T-helper 17 cell (primary cell): Measurements from ENCODE around the gene KSR2. TPM values are rescaled to one million over a fixed set of nuclear protein-coding genes. Genes with fewer than 3 reads are reported as not detected.

Experiments used
- ATAC-seq: fragments of 150-1000 bp; cut with Tn5 transposase; 2 replicates; pipeline ENCODE4 v1.10.0; 2021; ENCODE audit warnings: mild to moderate bottlenecking, moderate library complexity
- DNase-seq, 3 donors: peaks; one replicate each; pipeline versions ENCODE4 v3.0.0 to v3.0.0-alpha.2; 2020 to 2021
- H3K9me3 ChIP-seq: one replicate; pipeline ENCODE4 v1.7.0; 2013; ENCODE audit warnings: low read length, mild to moderate bottlenecking; ENCODE audit not compliant: control insufficient read depth, poor library complexity, severe bottlenecking
- H3K27ac Mint-ChIP-seq: one replicate; pipeline ENCODE4 v1.8.0; 2022; ENCODE audit warnings: mild to moderate bottlenecking, moderate library complexity, mixed read lengths
- H3K27me3 Mint-ChIP-seq: one replicate; pipeline ENCODE4 v1.8.0; 2022; ENCODE audit warnings: mixed read lengths
- H3K36me3 Mint-ChIP-seq: one replicate; pipeline ENCODE4 v1.8.0; 2022; ENCODE audit warnings: low read depth, mixed read lengths
- H3K4me1 Mint-ChIP-seq: one replicate; pipeline ENCODE4 v1.8.0; 2022; ENCODE audit warnings: mild to moderate bottlenecking, mixed read lengths
- H3K4me3 Mint-ChIP-seq: one replicate; pipeline ENCODE4 v1.8.0; 2022; ENCODE audit warnings: mild to moderate bottlenecking, moderate library complexity, mixed read lengths
- total RNA-seq, 4 donors: library from RNA in 2 of 4; stranded (reverse) in 2 of 4; gene quantifications; one replicate each; pipeline ENCODE4 v1.2.3 and lab custom pipeline; 2022 to 2026

The KSR2 gene
- total RNA-seq, 2 donors from 2014 or later: 0.05 to 0.10 TPM

- Mint-ChIP-seq H3K4me3 (no peak overlapping the region), H3K36me3 (no peaks in the 10 kb centered on the region), H3K27me3 (peaks cover 6% of the 10 kb centered on the region), H3K4me1 (no peaks in the 10 kb centered on the region), H3K27ac (no peak overlapping the region)
- H3K9me3 ChIP-seq: no peaks in the 10 kb centered on the region
- ATAC-seq (no peak), DNase-seq (no peak)
These were observed 527.0 kb downstream of the KSR2 start for GRCh38 chr12:117441751-117442150.

- H3K9me3 ChIP-seq: no peaks in the 10 kb centered on the region
- ATAC-seq (no peak), DNase-seq (no peak)
- H3K36me3 Mint-ChIP-seq: no peaks in the 10 kb centered on the region
- H3K27me3 Mint-ChIP-seq: peaks cover 6% of the 10 kb centered on the region
- no peaks in the 10 kb centered on the region for H3K4me1 Mint-ChIP-seq
- no peak overlapping the region for H3K27ac Mint-ChIP-seq
- no peak overlapping the region for H3K4me3 Mint-ChIP-seq
These were observed 528.4 kb downstream of the KSR2 start for GRCh38 chr12:117440384-117440783.

GRCh38 chr12:117439531-117440001 is 529.2 kb downstream of the KSR2 start:
- H3K9me3 ChIP-seq: no peaks in the 10 kb centered on the region
- no peak for DNase-seq
- Mint-ChIP-seq H3K4me1 (no peaks in the 10 kb centered on the region), H3K4me3 (no peak overlapping the region), H3K36me3 (no peaks in the 10 kb centered on the region), H3K27ac (no peak overlapping the region), H3K27me3 (peaks cover 6% of the 10 kb centered on the region)
- ATAC-seq: no peak

- H3K4me1 Mint-ChIP-seq: no peaks in the 10 kb centered on the region
- H3K27ac Mint-ChIP-seq: no peak overlapping the region
These were observed 530.0 kb downstream of the KSR2 start for GRCh38 chr12:117438809-117439208.

DNA sequence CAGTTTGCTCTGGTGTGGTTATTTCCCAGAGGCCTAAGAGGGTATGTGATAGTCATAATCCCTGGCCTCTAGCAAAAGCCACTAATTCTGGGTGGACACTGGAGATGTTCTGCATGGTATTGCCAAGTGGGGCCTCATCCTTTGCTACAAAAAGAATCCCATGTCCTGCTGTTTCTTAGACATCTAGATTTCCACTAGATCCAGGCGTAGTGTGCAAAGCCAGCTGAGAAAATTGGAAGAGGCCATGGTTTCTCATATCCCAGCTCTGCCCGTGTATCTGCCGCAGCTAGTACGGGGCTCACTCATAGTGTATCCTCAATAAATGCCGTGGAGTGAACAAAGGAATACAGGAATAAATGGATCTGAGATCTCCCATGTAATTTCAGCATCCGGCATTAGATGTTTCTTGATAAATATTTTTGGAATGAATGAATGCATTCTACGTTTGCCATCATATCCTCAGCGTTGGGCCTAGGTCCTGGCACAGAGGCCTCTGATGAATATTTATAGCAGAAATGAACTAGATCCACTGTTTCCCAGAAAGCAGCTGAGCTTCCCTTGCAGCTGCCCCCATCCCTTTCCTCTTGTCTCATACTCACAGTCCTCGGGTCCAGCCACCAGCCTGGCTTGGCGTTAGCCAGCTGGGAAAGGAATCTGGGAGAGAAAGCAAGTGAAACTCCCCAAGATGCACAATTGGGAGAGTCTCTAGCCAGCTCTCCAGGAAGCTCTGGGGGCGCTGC is 531.1 kb downstream of the KSR2 start:
- Mint-ChIP-seq H3K27ac (no peak overlapping the region), H3K4me3 (no peak overlapping the region), H3K27me3 (peaks cover 3% of the 10 kb centered on the region), H3K4me1 (no peaks in the 10 kb centered on the region), H3K36me3 (no peaks in the 10 kb centered on the region)
- no peak for DNase-seq
- no peaks in the 10 kb centered on the region for H3K9me3 ChIP-seq
- ATAC-seq: no peak

More at GRCh38 chr12:117438809-117439208, 530.0 kb downstream of the KSR2 start:
- Mint-ChIP-seq H3K27me3 (peaks cover 6% of the 10 kb centered on the region), H3K36me3 (no peaks in the 10 kb centered on the region), H3K4me3 (no peak overlapping the region)
- no peak for ATAC-seq
- no peak for DNase-seq
- no peaks in the 10 kb centered on the region for H3K9me3 ChIP-seq

DNA sequence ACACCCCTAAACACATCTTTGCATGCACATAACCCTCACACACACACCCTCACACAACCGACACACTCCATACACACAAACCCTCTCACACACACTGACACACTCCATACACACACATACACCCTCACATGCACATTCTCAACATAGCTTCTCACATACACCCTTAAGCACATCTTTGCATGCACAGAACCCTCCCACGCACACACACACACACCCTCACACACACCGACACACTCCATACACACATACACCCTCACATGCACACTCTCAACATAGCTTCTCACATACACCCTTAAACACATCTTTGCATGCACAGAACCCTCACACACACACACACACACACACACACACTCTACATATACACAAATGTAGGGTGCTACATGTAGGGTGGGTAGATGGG is 534.9 kb downstream of the KSR2 start:
- H3K27ac Mint-ChIP-seq: no peak overlapping the region
- H3K9me3 ChIP-seq: no peaks in the 10 kb centered on the region
- no peaks in the 10 kb centered on the region for H3K36me3 Mint-ChIP-seq
- ATAC-seq (no peak), DNase-seq (no peak)
- H3K4me3 Mint-ChIP-seq: no peak overlapping the region
- no peaks in the 10 kb centered on the region for H3K27me3 Mint-ChIP-seq
- no peaks in the 10 kb centered on the region for H3K4me1 Mint-ChIP-seq

DNA sequence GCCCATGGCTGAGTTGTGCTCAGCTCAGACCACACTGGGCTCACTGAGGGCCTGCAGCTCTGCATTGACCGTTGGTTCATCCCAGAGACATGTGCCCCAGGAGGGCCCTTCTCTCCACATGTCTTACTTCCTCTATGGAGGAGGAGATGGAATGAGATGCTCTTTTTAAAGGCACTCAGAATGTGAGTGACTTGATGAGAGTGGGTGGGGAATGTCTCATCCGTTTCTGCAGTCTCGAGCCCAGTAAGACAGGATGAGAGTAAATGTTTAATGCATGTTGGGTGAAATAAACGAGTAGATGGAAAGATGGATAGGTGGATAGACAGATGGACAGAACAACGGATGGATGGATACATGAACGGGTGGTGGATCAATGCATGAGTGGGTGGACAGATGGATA is 538.5 kb downstream of the KSR2 start:
- no peak overlapping the region for H3K4me3 Mint-ChIP-seq
- H3K27me3 Mint-ChIP-seq: no peaks in the 10 kb centered on the region
- no peak overlapping the region for H3K27ac Mint-ChIP-seq
- no peaks in the 10 kb centered on the region for H3K36me3 Mint-ChIP-seq
- ATAC-seq (no peak), DNase-seq (no peak)
- no peaks in the 10 kb centered on the region for H3K4me1 Mint-ChIP-seq
- no peaks in the 10 kb centered on the region for H3K9me3 ChIP-seq

- no peaks in the 10 kb centered on the region for H3K9me3 ChIP-seq
- ATAC-seq (no peak), DNase-seq (no peak)
- H3K36me3 Mint-ChIP-seq: no peaks in the 10 kb centered on the region
- H3K27ac Mint-ChIP-seq: no peak overlapping the region
- H3K4me1 Mint-ChIP-seq: no peaks in the 10 kb centered on the region
- H3K4me3 Mint-ChIP-seq: no peak overlapping the region
- no peaks in the 10 kb centered on the region for H3K27me3 Mint-ChIP-seq
These were observed 541.6 kb downstream of the KSR2 start for GRCh38 chr12:117427211-117427610.

GRCh38 chr12:117421987-117422386 is 546.8 kb downstream of the KSR2 start:
- H3K9me3 ChIP-seq: no peaks in the 10 kb centered on the region
- Mint-ChIP-seq H3K4me1 (no peaks in the 10 kb centered on the region), H3K36me3 (no peaks in the 10 kb centered on the region), H3K27me3 (no peaks in the 10 kb centered on the region), H3K27ac (no peak overlapping the region), H3K4me3 (no peak overlapping the region)
- no peak for DNase-seq
- ATAC-seq: no peak

DNA sequence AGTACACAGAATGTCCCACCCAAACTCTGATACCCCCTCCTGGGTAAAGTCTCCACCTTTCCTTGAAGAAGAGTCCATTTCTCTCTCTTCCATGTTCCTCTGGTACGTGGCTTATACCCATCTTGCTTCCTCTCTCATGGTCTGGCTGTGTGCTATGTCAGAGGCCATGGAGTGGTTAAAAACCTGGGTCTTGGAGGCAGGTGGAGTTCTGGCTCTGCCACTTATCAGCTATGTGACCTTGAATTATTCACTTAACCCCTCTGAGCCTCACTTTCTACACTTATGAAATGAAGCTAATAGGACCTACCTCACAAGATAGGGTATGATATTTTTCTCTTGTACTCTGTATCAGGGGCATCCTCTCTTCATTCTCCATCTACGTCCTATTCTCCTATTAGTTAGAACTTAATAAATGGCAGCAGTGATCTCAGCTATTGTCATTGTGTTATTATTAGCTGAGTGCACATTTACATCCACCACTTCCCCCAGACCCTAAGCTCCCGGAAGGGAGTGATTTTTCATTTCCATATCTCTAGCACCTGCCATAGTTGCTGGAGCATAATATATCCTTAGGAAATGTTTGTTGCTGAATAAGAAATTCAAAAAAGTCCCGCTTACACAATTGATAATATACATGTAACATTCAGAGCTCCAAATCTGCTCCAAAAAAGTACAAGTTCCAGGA is 547.6 kb downstream of the KSR2 start:
- Mint-ChIP-seq H3K4me3 (no peak overlapping the region), H3K27ac (no peak overlapping the region), H3K36me3 (no peaks in the 10 kb centered on the region), H3K27me3 (no peaks in the 10 kb centered on the region), H3K4me1 (no peaks in the 10 kb centered on the region)
- H3K9me3 ChIP-seq: no peaks in the 10 kb centered on the region
- no peak for DNase-seq
- no peak for ATAC-seq

- H3K27ac Mint-ChIP-seq: no peak overlapping the region
- H3K4me1 Mint-ChIP-seq: no peaks in the 10 kb centered on the region
- H3K27me3 Mint-ChIP-seq: no peaks in the 10 kb centered on the region
- H3K9me3 ChIP-seq: no peaks in the 10 kb centered on the region
- no peak overlapping the region for H3K4me3 Mint-ChIP-seq
- ATAC-seq: no peak
- DNase-seq: no peak
- no peaks in the 10 kb centered on the region for H3K36me3 Mint-ChIP-seq
These were observed 551.8 kb downstream of the KSR2 start for GRCh38 chr12:117417004-117417403.

DNA sequence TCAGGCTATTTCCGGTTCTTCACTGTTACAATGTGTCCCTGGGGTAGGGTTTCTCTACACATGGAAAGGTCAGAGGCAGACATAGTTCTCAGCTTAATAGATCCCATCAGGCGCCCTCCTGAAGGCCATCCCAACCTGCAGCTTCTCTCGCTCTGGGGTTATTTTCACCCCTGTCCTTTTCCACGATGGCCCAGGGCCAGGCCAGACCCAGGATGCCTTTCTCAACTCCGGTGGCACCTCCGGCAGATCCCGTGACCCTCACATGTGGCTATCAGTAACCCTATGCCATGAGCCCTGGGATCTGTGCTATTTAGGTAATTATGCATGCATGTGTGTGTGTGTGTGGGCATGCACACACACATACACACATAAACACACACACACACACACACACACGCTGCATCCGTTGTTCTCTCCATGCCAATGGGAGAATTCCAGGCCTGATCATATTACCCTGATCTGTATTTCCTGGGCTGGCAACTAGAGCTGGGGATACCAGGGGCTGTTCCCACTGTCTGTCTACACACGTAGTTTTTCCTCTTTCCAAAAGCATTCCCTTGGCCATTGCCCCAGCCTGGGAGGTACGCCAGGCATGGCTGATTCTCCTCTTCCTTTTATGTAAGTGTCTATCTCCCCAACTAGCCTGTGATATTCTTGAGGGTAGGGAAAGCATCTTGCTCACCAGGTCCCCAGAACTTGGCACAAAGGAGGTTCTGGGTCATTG is 556.2 kb downstream of the KSR2 start:
- DNase-seq (no peak), ATAC-seq (no peak)
- Mint-ChIP-seq H3K36me3 (no peaks in the 10 kb centered on the region), H3K4me1 (no peaks in the 10 kb centered on the region), H3K27me3 (no peaks in the 10 kb centered on the region), H3K4me3 (no peak overlapping the region), H3K27ac (no peak overlapping the region)
- no peaks in the 10 kb centered on the region for H3K9me3 ChIP-seq

DNA sequence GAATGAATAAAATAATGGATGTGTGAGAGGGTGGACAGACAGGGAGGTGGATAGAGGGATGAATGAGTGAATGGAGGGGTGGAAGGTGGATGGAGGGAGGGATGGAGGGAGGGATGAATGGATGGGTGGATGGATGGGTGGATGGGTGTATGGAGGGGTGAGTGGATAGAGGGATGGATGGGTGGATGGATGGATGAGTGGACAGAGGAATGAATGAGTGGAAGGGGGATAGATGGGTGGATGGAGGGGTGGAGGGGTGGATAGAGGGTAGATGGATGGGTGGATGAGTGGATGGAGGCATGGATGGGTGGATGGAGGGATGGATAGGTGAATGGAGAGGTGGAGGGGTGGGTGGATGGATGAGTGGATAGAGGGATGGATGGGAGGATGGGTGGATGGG is 559.5 kb downstream of the KSR2 start:
- Mint-ChIP-seq H3K4me3 (no peak overlapping the region), H3K27ac (no peak overlapping the region), H3K4me1 (no peaks in the 10 kb centered on the region), H3K27me3 (no peaks in the 10 kb centered on the region), H3K36me3 (no peaks in the 10 kb centered on the region)
- no peaks in the 10 kb centered on the region for H3K9me3 ChIP-seq
- DNase-seq: no peak
- ATAC-seq: no peak
